ENCODE measurements around the gene SKA2.
"Not testable (repeated sequence)": the region's sequence is repeated elsewhere in the genome, so short reads cannot be mapped to it uniquely, and the experiment has no call there.

SKA2 gene

DNA sequence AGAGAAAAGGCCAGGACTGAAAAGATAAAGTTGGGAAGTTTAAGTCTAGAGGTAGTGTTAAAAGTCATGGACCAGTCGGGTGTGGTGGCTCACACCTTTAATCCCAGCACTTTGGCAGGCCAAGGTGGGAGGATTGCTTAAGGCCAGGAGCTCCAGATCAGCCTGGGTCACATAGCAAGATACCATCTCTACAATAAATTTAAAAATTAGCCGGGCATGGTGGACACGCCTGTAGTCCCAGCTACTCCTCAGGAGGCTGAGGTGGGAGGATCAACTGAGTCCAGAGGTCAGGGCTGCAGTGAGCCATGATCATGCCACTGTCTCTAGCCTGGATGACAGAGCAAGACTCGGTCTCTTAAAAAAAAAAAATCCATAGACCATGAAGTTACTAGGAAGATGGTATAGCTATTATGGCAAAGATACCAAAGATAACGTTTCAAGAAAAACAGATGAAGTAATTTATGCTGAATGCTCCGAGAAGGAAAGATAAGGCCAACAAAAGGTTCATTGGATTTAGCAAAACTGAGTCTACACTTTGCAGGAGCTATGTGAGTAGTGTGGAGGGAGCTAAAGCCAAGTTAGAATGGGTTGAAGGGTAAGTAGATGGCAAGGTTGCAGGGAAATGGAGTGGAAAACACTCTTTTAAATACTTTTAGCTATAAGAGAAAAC, 60.0 kb downstream of the SKA2 start:
- no peak for DNase-seq

DNA sequence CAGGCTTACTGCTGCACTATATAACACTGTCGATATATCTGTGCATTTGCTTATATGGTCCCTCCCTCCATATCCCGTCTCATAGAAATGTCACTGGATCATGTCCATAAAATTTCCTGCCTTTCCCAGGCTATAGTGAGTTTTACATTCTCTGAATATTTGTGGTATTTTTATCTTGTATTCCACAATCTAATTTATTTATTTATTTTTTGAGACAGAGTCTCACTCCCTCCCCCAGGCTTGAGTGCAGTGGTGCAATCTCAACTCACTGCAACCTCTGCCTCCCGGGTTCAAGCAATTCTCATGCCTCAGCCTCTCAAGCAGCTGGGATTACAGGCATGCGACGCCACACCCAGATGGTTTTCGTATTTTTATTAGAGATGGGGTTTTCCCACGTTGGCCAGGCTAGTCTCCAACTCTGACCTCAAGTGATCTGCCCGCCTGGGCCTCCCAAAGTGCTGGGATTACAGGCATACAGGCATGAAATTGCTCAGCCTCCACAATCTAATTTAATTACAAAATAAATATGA, 61.2 kb downstream of the SKA2 start:
- no peak for DNase-seq

DNA sequence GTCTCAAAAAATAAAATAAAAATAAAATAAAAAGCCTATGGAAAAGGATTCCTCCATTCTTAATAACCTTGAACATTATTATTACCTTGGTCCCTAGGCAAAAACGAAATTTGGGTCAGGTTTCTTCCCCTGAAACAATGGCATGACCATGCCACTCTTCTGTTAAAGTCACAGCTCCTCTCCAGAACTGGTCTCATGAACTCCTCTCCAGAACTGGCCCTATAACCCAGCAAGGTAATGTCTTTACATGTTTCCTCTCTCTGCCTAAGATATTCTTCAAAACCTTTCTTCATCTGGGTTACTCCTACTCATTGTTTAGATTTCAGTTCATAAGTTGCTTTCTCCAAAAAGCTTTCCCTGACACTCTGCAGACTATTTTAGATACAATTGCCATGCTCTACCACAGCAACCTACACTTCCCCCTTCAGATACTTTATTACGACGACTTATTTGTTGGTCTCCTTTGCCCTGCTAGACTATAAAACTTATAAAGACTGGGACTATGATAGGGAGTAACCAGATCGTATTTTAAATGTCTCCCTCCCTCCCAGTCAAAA, 61.8 kb downstream of the SKA2 start:
- DNase-seq, result no peak

DNA sequence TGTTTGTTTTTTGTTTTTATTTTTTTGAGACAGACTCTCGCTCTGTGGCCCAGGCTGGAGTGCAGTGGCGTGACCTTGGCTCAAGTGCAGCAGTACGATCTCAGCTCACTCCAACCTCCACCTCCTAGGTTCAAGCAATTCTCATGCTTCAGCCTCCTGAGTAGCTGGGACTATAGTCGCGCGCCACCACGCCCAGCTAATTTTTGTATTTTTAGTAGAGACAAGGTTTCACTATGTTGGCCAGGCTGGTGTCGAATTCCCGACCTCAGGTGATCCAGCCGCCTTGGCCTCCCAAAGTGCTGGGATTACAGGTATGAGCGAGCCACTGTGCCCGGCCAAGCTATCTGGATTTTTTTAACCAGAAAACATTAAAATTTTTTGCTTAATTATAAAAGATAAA, 64.4 kb downstream of the SKA2 start:
- DNase-seq, result not testable (repeated sequence)

DNA sequence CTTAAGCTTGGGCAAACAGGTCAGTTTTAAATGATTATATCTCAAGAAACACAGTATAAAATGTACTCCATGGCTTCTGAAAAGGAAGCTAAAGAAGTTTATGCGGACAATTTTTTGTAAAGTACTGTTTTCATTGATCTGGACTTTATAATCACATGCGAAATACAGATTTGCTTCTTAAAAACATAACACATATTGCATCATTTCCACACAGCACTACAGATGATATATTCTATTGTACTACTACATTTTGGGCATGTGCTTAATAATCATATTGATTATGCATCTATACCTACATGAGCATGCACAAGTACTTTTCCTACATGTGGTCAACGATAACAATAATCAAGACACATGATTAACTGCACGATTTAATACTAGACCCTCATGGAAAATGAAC, 70.8 kb downstream of the SKA2 start:
- DNase-seq, result no peak

DNA sequence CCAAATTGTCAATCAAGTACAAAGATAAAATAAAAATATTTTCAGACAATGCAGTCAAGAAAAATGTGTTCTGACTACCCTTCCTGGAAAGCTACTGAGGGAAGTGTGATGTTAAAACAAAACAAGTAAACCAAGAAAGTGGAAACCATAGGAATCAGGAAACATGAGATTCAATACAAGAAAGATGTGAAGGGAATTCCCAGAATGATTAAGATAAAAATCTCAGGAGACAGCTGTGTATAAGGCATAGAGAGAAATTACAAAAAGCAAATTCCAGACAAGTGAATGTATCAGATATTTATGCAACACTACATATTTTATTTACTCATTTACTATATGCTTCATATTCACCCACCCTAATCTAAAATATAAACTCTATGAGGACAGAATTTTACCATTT, 80.5 kb downstream of the SKA2 start:
- DNase-seq, result no peak

DNA sequence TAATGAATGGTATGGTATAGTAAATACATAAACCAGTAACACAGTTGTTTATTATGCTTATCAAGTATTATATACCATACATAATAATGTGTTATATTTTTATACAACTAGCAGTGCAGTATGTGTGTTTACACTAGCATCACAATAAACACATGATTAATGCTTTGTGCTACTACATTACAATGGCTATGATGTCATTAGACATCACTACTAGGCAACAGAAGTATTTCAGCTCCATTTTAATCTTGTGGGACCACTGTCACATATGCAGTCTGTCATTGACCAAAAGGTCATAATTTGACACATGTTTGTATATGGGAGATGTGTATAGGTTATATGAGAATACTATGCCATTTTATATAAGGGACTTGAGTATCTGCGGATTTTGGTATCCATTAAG, 81.0 kb downstream of the SKA2 start:
- DNase-seq, result no peak

DNA sequence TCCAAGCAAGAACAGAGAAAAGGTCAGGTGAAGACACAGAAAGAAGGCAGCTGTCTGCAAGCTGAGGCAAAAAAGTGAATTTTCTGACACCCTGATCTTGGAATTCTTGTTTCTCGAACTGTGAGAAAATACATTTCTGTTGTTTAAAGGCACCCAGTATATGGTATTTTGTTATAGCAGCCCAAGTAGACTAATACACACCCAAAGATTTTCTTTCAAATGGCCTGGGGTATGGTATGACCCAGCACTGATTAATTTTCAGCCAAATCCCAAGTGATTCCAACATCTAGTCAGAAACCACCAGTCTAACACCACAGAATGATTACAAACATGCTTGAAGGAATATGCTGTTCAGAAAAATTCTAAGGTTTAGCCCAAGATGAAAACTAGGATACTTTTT, 85.1 kb downstream of the SKA2 start:
- DNase-seq, result no peak

DNA sequence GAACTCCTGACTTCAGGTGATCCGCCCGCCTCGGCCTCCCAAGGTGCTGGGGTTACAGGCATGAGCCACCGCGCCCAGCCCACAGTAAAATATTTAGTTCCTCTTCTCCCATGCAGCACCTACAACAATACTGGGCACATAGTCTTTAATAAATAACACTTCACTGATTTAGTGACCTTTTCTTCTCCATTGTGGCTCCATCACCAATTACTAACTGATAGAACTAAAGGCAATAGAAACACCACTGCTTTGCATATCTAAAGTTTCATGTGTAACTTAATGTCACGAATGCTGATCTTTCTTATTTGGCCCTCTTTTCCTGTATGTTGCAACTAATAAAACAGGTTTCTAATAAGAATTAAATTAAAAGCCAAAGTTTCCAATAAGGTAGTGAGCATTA, 87.2 kb downstream of the SKA2 start:
- DNase-seq, result no peak

DNA sequence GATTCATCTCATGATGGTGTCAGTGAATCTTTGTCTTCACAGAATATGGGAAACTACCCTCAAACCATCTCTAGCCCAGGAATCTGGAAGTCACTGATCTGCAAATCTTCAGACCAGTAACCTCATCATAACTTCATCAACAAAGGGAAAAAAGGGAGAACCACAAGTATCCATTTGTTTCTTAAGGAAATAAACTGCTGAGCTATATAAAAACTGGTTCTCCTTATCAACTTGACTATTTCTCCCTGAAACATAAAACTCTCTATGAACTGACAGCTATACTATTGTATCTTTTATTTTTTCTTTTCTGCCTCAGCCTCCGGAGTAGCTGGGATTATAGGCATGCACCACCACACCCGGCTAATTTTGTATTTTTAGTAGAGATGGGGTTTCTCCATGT, 87.6 kb downstream of the SKA2 start:
- DNase-seq, result no peak

DNA sequence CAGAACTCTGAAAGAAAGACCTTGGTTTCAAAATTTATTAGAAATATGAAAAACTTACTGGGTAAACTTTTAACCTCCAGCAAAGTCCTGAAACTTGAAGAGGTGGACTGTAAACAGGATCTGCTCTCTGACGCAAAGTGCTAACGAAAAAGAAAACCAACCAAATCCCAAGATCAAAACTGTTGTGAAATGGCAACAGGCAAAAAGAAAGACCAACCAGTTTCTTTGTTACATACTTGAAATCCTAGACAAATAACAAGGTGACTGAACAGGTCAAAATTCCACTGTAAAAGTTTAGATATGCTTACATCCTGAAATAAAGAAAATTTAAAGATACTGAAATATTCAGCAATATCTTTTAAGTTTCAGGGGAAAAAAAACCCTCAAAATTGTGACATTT, 92.5 kb downstream of the SKA2 start:
- no peak for DNase-seq
